SJSA1 (cell line): ENCODE data around the gene ATP6V0E2. TPM values are rescaled to one million over a fixed set of nuclear protein-coding genes. Genes with fewer than 3 reads are reported as not detected.

Experiments used
- total RNA-seq: library from RNA; depleted of rRNA; stranded (reverse); fragments of >200 nt; shearing (Covaris generic); gene quantifications from 2 replicates; pipeline ENCODE4 v1.2.3, GENCODE V29; 2014; rRNA removed

The ATP6V0E2 gene
- total RNA-seq, 1 experiment from 2014 or later = 2.1 TPM

Other genes starting within 250 kb of the ATP6V0E2 start
- not detected in 2 replicates for gene ZNF467, start 100.4 kb upstream of the ATP6V0E2 start, total RNA-seq
- 3.3 and 6.1 TPM in 2 replicates for gene ZNF862, start 35.6 kb upstream of the ATP6V0E2 start, total RNA-seq